HepG2 (cell line): ENCODE data around the gene SULT1C4.

ENCODE experiments used
- ELF4 ChIP-seq: sonication (generic); formaldehyde crosslinking; IDR thresholded peaks from 2 replicates; pipeline ENCODE4 v1.5.0; 2020; ENCODE audit warnings: missing genetic modification reagents, mild to moderate bottlenecking, moderate library complexity, borderline replicate concordance
- HCFC1 ChIP-seq: fragments of 150-350 bp; IDR thresholded peaks from 2 replicates; pipeline ENCODE4 v1.6.1; 2014; ENCODE audit warnings: low read depth, low read length
- REST ChIP-seq, 2 experiments: IDR thresholded peaks; 2 replicates each; pipeline ENCODE4 v1.6.1; 2011 to 2012; ENCODE audit warnings: low read length in 2 of 2, borderline replicate concordance in 1 of 2, low read depth in 1 of 2, mild to moderate bottlenecking in 1 of 2, moderate library complexity in 1 of 2
- ZNF776 ChIP-seq: sonication (generic); formaldehyde crosslinking; IDR thresholded peaks from 2 replicates; pipeline ENCODE4 v1.4.0; 2020; ENCODE audit warnings: mild to moderate bottlenecking, missing genetic modification reagents

- TF ChIP-seq REST (IDR thresholded peaks at IDR 0.05; ENCODE audit: borderline replicate concordance in 1 of 2, low read depth in 1 of 2, low read length in 2 of 2) (no peak), ZNF776 (no peak), ELF4 (no peak), HCFC1 (no peak)
Observed at GRCh38 chr2:108367561-108368175, 10.1 kb upstream of the SULT1C4 start.
